Measurements from ENCODE around the gene NR2F6. TPM values are rescaled to one million over a fixed set of nuclear protein-coding genes. Genes with fewer than 3 reads are reported as not detected.

NR2F6 gene
- total RNA-seq, 1 donor from 2014 or later: 89.4 TPM

GRCh38 chr19:17232258-17232657, 13.5 kb downstream of the NR2F6 start:
- TF ChIP-seq CTCF (IDR thresholded peaks at IDR 0.05; ENCODE audit: insufficient read depth, low read length, poor library complexity, severe bottlenecking): no peak
- Histone ChIP-seq H3K36me3 (ENCODE audit: control insufficient read depth, insufficient read depth, low read length) (peaks cover 6% of the 10 kb centered on the region), H3K27me3 (ENCODE audit: control insufficient read depth, insufficient read depth, low read length) (no peaks in the 10 kb centered on the region), H3K4me3 (ENCODE audit: low read depth, low read length) (no peak overlapping the region)
- DNase-seq (ENCODE audit: low read depth): no peak

- no peak for DNase-seq (ENCODE audit: low read depth)
- no peak overlapping the region for H3K4me3 ChIP-seq (ENCODE audit: low read depth, low read length)
- H3K27me3 ChIP-seq (ENCODE audit: control insufficient read depth, insufficient read depth, low read length): no peaks in the 10 kb centered on the region
- peaks cover 5% of the 10 kb centered on the region for H3K36me3 ChIP-seq (ENCODE audit: control insufficient read depth, insufficient read depth, low read length)
- TF ChIP-seq CTCF (IDR thresholded peaks at IDR 0.05; ENCODE audit: insufficient read depth, low read length, poor library complexity, severe bottlenecking): no peak
Observed at GRCh38 chr19:17229890-17230289, 15.8 kb downstream of the NR2F6 start.

- no peak for DNase-seq (ENCODE audit: low read depth)
- peaks cover 2% of the 10 kb centered on the region for H3K36me3 ChIP-seq (ENCODE audit: control insufficient read depth, insufficient read depth, low read length)
- H3K4me3 ChIP-seq (ENCODE audit: low read depth, low read length): no peak overlapping the region
- H3K27me3 ChIP-seq (ENCODE audit: control insufficient read depth, insufficient read depth, low read length): no peaks in the 10 kb centered on the region
- no peak for TF ChIP-seq CTCF (IDR thresholded peaks at IDR 0.05; ENCODE audit: insufficient read depth, low read length, poor library complexity, severe bottlenecking)
Observed at GRCh38 chr19:17227798-17228367, 17.8 kb downstream of the NR2F6 start.

GRCh38 chr19:17226002-17226933, 19.5 kb downstream of the NR2F6 start, which contains the start of gene OCEL1:
Gene OCEL1 (plus strand): TSS chr19:17226226. CDS start chr19:17226248, 22 bp downstream.
- no peaks in the 10 kb centered on the region for H3K27me3 ChIP-seq (ENCODE audit: control insufficient read depth, insufficient read depth, low read length)
- peak within 1 kb of the TSS; percentile 77 for H3K4me3 ChIP-seq (ENCODE audit: low read depth, low read length)
- DNase-seq (ENCODE audit: low read depth): peak; percentile 89
- H3K36me3 ChIP-seq (ENCODE audit: control insufficient read depth, insufficient read depth, low read length): peaks cover 2% of the 10 kb centered on the region
- no peak for TF ChIP-seq CTCF (IDR thresholded peaks at IDR 0.05; ENCODE audit: insufficient read depth, low read length, poor library complexity, severe bottlenecking)

- Histone ChIP-seq H3K27me3 (ENCODE audit: control insufficient read depth, insufficient read depth, low read length) (no peaks in the 10 kb centered on the region), H3K36me3 (ENCODE audit: control insufficient read depth, insufficient read depth, low read length) (peaks cover 2% of the 10 kb centered on the region), H3K4me3 (ENCODE audit: low read depth, low read length) (no peak overlapping the region)
- no peak for TF ChIP-seq CTCF (IDR thresholded peaks at IDR 0.05; ENCODE audit: insufficient read depth, low read length, poor library complexity, severe bottlenecking)
- no peak for DNase-seq (ENCODE audit: low read depth)
Observed at GRCh38 chr19:17225053-17225452, 20.7 kb downstream of the NR2F6 start.

All from kidney epithelial cell (primary cell).